GM12865 (cell line): ENCODE results near the gene CMTM7.

ENCODE experiments used
- DNase-seq: peaks from one replicate; pipeline ENCODE4 v3.0.0; 2010; ENCODE audit warnings: low read depth
- H3K4me3 ChIP-seq: 2 replicates; pipeline ENCODE4 v1.5.1; 2011; ENCODE audit warnings: mild to moderate bottlenecking, low read depth, low read length, control low read depth
- TF ChIP-seq, protein P1 (sequence below): IDR thresholded peaks from 2 replicates; pipeline ENCODE4 v1.5.1; 2011; ENCODE audit warnings: low read length, control low read depth, low read depth, inconsistent platforms; ENCODE audit not compliant: insufficient read depth; ENCODE audit errors: missing control alignments

The CMTM7 gene

DNA sequence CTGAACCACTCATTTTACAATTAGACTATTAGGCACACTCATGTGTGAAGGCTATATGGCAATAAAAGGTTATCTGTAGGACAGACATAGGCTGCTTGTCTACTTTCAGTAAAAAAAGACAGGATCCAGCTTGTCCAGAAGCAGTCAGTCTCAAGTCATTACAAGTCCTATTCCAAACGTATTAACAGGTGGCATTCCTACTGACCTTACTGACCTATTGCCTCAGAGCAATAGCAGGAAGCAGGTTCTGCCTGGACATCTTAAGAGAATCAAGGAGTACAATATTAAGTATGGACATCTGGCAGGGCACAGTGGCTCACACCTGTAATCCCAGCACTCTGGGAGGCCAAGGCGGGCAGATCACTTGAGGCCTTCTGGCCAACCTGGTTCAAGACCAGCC lies 104.0 kb downstream of the CMTM7 start:
- H3K4me3 ChIP-seq: no peak overlapping the region

DNA sequence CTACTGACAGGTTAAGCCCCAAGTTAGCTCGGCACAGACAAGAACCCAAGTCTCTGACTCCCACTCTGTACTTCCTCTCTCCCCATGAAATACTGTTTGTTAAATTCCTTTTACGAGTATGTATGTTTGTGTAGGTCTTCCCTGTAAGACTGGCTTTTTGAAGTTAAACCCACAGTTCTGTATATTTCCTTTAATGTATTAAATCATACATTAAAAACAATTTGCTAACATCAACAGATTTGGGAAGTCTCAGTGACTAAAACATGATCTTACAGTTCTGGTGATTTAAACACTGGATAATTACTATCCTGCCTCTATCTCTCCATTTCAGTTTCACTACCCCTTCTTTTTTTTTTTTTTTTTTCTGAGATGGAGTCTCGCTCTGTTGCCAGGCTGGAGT lies 106.6 kb downstream of the CMTM7 start:
- no peak for DNase-seq
- TF ChIP-seq, protein P1, sequence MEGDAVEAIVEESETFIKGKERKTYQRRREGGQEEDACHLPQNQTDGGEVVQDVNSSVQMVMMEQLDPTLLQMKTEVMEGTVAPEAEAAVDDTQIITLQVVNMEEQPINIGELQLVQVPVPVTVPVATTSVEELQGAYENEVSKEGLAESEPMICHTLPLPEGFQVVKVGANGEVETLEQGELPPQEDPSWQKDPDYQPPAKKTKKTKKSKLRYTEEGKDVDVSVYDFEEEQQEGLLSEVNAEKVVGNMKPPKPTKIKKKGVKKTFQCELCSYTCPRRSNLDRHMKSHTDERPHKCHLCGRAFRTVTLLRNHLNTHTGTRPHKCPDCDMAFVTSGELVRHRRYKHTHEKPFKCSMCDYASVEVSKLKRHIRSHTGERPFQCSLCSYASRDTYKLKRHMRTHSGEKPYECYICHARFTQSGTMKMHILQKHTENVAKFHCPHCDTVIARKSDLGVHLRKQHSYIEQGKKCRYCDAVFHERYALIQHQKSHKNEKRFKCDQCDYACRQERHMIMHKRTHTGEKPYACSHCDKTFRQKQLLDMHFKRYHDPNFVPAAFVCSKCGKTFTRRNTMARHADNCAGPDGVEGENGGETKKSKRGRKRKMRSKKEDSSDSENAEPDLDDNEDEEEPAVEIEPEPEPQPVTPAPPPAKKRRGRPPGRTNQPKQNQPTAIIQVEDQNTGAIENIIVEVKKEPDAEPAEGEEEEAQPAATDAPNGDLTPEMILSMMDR: no peak
- no peak overlapping the region for H3K4me3 ChIP-seq

More for the DNA sequence above, 104.0 kb downstream of the CMTM7 start:
- TF ChIP-seq, protein P1: no peak
- DNase-seq: no peak

DNA sequence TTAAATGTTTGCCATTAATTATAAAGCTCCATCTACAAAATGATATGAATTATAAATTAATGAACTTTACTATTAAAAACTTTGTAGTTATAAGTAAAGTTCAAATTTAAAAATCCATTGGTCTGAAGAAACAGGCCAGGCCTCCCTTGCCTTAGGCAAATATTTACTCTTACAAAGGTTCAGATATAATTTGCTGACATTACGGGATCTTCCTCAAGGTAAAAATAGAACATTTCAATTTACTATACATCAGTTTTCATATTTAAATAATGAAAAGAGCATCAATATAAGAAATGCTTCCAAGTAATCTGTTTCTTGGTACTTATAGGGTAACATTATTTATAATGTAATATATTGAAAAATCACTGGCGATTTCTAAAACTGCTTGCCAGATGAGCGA lies 107.3 kb downstream of the CMTM7 start:
- TF ChIP-seq, protein P1: no peak
- DNase-seq: no peak
- H3K4me3 ChIP-seq: no peak overlapping the region

DNA sequence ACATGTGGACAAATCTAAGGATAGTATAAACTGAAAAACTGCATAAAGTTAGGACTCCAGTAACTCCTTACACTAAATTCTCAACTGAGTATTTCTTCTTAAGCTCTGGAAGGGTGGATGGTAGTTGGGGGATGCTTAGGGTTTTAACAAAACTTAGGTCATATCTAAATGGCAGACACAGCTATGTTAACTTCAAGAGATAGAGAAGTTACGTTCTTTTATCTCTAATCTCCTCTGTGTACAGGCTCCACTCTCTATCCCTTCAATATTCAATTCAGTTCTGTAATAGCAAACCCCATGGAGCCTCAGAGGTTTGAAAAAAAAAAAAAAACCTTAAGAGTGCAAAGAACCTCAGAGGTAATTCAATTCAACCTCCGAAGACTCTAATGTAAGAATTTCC lies 107.9 kb downstream of the CMTM7 start:
- TF ChIP-seq, protein P1: no peak
- DNase-seq: no peak
- no peak overlapping the region for H3K4me3 ChIP-seq

DNA sequence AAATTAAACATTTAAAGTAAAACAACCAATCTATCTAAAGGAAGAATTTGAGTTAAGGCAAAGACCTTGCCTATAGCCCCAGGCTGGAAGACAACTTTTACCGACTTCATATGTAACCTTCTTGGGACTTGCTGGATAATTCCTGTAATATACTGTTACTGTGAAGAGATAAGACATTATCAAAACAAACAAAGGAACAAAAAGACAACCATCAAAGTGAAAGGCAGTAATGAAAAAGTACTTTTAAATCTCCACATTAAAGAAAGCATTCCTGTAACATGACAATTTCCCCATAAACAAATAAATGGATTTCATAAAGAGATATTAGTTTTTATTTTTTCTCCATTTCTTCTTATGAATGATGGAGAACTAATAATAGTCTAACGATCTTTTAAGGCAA lies 108.6 kb downstream of the CMTM7 start:
- no peak for DNase-seq
- H3K4me3 ChIP-seq: peak overlapping the region; percentile 78; the same call in 1 of the 2 replicates
- TF ChIP-seq, protein P1: no peak

DNA sequence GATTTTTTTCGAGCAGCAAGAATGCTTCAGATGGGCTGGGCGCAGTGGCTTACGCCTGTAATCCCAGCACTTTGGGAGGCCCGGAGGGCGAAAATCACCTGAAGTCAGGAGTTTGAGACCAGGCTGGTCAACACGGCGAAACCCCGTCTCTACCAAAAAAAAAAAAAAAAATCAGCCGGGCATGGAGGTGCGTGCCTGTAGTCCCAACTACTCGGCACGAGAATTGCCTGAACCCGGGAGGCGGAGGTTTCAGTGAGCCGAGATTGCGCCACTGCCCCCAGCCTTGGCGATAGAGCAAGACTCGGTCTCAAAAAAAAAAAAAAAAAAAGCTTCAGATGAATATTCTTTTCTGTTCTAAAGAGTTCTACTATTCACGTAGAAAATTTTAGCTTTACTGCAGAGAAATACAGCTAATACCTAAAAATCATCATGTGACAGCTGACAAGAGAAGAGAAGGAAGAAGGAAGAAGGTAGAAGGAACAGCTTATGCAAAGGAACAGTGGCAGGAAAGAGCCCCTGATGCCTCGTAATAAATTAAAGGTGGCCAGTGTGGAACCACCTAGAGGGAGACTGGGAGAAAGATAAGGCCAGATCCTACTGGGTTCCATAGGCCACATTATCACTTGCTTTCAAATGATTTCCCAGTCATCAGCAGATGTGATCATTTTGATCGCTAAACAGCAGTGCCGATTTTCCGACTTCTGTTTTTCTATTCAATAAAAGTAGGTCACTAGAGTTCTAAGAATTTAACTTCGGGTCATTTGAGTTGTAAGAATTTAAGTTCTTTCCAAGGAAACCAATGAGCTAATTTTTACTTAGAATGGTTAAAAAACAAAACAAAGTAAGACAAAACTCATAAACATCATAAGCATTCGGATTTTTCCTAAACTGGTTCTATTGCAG lies 109.5 kb downstream of the CMTM7 start:
- peak overlapping the region; percentile 78 for H3K4me3 ChIP-seq
- TF ChIP-seq, protein P1: no peak
- DNase-seq: peak; percentile 10

DNA sequence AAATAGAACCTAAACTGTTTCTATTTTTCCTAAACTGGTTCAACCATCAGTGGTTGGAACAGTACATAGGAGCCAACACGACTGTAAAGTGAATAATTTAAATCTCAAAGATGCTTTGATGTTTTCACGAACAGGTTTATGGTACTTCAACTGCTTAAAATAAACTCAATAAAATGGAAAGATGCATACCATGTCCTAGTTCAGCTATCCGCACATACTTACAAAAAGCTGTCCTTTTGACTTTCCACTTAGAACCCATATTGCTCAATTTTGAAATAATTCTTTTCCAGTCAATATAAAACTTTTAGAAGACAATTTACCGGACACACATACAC lies 110.1 kb downstream of the CMTM7 start:
- peak overlapping the region; percentile 78 for H3K4me3 ChIP-seq
- DNase-seq: no peak
- TF ChIP-seq, protein P1: no peak
